OCI-M2 (cell line): Measurements from ENCODE around the gene KLF8.

Source experiments
- DNase-seq: peaks from one replicate; lab custom pipeline; 2025; ENCODE audit not compliant: unreplicated experiment; lab: John Stamatoyannopoulos, UW

The KLF8 gene

GRCh38 chrX:56308726-56309125, 76.6 kb downstream of the KLF8 start:
- DNase-seq: no peak

DNA sequence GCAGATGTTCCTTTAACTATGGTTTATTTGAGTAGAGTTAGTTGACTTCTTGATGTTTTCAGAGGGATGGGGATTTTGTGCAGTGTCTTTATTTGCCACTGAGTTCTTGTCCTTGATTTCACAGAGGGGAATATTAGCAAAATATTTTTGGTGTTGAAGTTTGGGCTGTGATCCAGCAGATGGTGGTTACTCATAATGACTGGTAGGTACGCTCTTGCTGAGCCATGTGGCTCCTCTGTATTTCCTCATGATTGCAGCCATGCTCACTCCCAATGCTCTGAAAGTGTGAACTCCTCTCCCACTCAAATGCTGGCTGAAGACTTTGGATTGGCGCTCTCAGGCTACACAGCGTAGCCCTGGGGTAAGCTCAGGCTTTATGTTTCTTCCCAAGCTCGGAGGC, 77.7 kb downstream of the KLF8 start:
- DNase-seq: no peak

DNA sequence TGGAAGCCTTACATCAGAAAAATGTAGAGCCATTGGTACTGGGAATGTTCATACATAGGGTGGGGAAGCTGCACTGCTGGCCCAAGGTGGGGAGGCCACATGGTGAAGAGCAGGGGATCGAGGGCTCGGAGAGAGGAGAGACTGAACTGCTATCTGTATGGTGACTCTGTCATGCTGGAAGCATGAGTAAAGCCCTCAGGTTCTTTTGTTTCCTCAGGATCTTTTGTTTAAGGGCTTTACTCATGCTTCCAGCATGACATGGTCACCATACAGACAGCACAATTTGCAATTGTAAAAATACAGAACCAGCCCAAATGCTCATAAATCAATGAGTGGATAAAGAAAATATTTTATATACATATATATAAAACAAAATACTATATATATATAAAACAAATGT, 78.4 kb downstream of the KLF8 start:
- no peak for DNase-seq

- no peak for DNase-seq
These were observed 81.2 kb downstream of the KLF8 start for GRCh38 chrX:56313308-56313707.

DNA sequence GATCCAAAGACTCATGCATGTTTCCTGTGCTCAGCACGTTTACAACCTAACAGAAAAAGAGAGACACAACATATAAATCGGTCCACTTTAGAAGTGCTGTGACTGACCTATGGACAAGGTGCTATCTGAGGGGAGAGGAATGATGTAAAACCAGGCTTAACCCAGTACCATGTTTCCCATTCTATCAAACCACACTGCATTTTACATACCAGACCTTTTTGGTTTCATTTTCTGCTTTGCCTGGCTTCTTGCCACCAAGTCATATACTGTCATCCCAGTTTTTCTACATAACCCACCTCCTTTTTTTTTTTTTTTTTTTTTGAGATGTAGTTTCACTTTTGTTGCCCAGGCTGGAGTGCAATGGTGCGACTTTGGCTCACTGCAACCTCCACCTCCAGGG, 82.2 kb downstream of the KLF8 start:
- DNase-seq: no peak

GRCh38 chrX:56318076-56318475, 85.9 kb downstream of the KLF8 start:
- no peak for DNase-seq

- no peak for DNase-seq
These were observed 87.0 kb downstream of the KLF8 start for GRCh38 chrX:56319165-56319564.
